ENCODE data around the gene FBXW10.
"Not testable (repeated sequence)": the region's sequence is repeated elsewhere in the genome, so short reads cannot be mapped to it uniquely, and the experiment has no call there.

Gene FBXW10

GRCh38 chr17:18743699-18744421, at the start of gene FBXW10:
Gene FBXW10 (plus strand): TSS chr17:18744054. CDS start chr17:18744245, 191 bp downstream.
- not testable (repeated sequence) for DNase-seq (ENCODE audit: low read depth in 2 of 2)

- DNase-seq (ENCODE audit: low read depth in 2 of 2) = not testable (repeated sequence)
These were observed 48.7 kb upstream of the FBXW10 start for GRCh38 chr17:18695143-18695542.

GRCh38 chr17:18698473-18699103, 45.3 kb upstream of the FBXW10 start:
- not testable (repeated sequence) for DNase-seq (ENCODE audit: low read depth in 2 of 2)

- DNase-seq (ENCODE audit: low read depth in 2 of 2) = not testable (repeated sequence)
These were observed 37.9 kb upstream of the FBXW10 start for GRCh38 chr17:18705955-18706354.

- DNase-seq (ENCODE audit: low read depth in 2 of 2) = not testable (repeated sequence)
These were observed 35.6 kb upstream of the FBXW10 start for GRCh38 chr17:18708215-18708614.

GRCh38 chr17:18712354-18712999, 31.4 kb upstream of the FBXW10 start:
- DNase-seq (ENCODE audit: low read depth in 2 of 2) = peak; percentile 6 to 8

- DNase-seq (ENCODE audit: low read depth in 2 of 2) = not testable (repeated sequence)
These were observed 25.0 kb upstream of the FBXW10 start for GRCh38 chr17:18718643-18719427.

GRCh38 chr17:18719428-18720110, 24.3 kb upstream of the FBXW10 start:
- DNase-seq (ENCODE audit: low read depth in 2 of 2) = not testable (repeated sequence)

GRCh38 chr17:18721775-18722547, 21.9 kb upstream of the FBXW10 start:
- DNase-seq (ENCODE audit: low read depth in 2 of 2) = not testable (repeated sequence)

GRCh38 chr17:18722612-18723011, 21.2 kb upstream of the FBXW10 start:
- not testable (repeated sequence) for DNase-seq (ENCODE audit: low read depth in 2 of 2)

- DNase-seq (ENCODE audit: low read depth in 2 of 2) = not testable (repeated sequence)
These were observed 20.3 kb upstream of the FBXW10 start for GRCh38 chr17:18723509-18723908.

- DNase-seq (ENCODE audit: low read depth in 2 of 2) = not testable (repeated sequence)
These were observed 11.4 kb upstream of the FBXW10 start for GRCh38 chr17:18732438-18732837.

GRCh38 chr17:18733350-18733749, 10.5 kb upstream of the FBXW10 start:
- DNase-seq (ENCODE audit: low read depth in 2 of 2) = not testable (repeated sequence)

- DNase-seq (ENCODE audit: low read depth in 2 of 2) = peak; percentile 13 to 15
These were observed 4.0 kb upstream of the FBXW10 start for GRCh38 chr17:18739616-18740391.

- DNase-seq (ENCODE audit: low read depth in 2 of 2) = not testable (repeated sequence)
These were observed 2.6 kb upstream of the FBXW10 start for GRCh38 chr17:18741228-18741627.

- not testable (repeated sequence) for DNase-seq (ENCODE audit: low read depth in 2 of 2)
These were observed 872 bp downstream of the FBXW10 start for GRCh38 chr17:18744726-18745125.

- DNase-seq (ENCODE audit: low read depth in 2 of 2) = not testable (repeated sequence)
These were observed 2.7 kb downstream of the FBXW10 start for GRCh38 chr17:18746551-18746950.

GRCh38 chr17:18747501-18747900, 3.6 kb downstream of the FBXW10 start:
- DNase-seq (ENCODE audit: low read depth in 2 of 2) = not testable (repeated sequence)

GRCh38 chr17:18750242-18750641, 6.4 kb downstream of the FBXW10 start:
- DNase-seq (ENCODE audit: low read depth in 2 of 2) = peak; percentile 9
